Endothelial cell (in vitro differentiated cells): ENCODE data around the gene PCLO. TPM values are rescaled to one million over a fixed set of nuclear protein-coding genes. Genes with fewer than 3 reads are reported as not detected.

Experiments used
- DNase-seq: peaks from one replicate; pipeline ENCODE4 v3.0.0; 2021; ENCODE audit warnings: low spot score
- H3K27ac Mint-ChIP-seq: one replicate; pipeline ENCODE4 v1.8.0; 2021; ENCODE audit warnings: mixed read lengths, inconsistent platforms; ENCODE audit not compliant: unreplicated experiment
- H3K27me3 Mint-ChIP-seq: one replicate; pipeline ENCODE4 v1.8.0; 2021; ENCODE audit warnings: mild to moderate bottlenecking, moderate library complexity, mixed read lengths, inconsistent platforms; ENCODE audit not compliant: unreplicated experiment
- H3K36me3 Mint-ChIP-seq: one replicate; pipeline ENCODE4 v1.8.0; 2021; ENCODE audit warnings: mild to moderate bottlenecking, low read depth, mixed read lengths, inconsistent platforms; ENCODE audit not compliant: unreplicated experiment
- H3K4me1 Mint-ChIP-seq: one replicate; pipeline ENCODE4 v1.8.0; 2021; ENCODE audit warnings: mild to moderate bottlenecking, mixed read lengths, inconsistent platforms; ENCODE audit not compliant: unreplicated experiment
- H3K4me3 Mint-ChIP-seq: one replicate; pipeline ENCODE4 v1.8.0; 2021; ENCODE audit warnings: mild to moderate bottlenecking, mixed read lengths, inconsistent platforms; ENCODE audit not compliant: unreplicated experiment
- H3K9me3 Mint-ChIP-seq: one replicate; pipeline ENCODE4 v1.8.0; 2021; ENCODE audit warnings: mixed read lengths, inconsistent platforms; ENCODE audit not compliant: unreplicated experiment
- CTCF ChIP-seq: fragments of 200-600 bp; sonication (generic); IDR thresholded peaks from one replicate; pipeline ENCODE4 v1.5.0; 2021; ENCODE audit warnings: antibody characterized with exemption; ENCODE audit not compliant: unreplicated experiment
- total RNA-seq: library from RNA; stranded (reverse); fragmentation: NEBNext Ultra II Directional; extraction: Animal tissue kit (Norgen Biotek cat#: 25700); gene quantifications from one replicate; pipeline ENCODE4 v1.2.1, GENCODE V29; 2021; ENCODE audit not compliant: unreplicated experiment

PCLO gene
- total RNA-seq, 1 donor from 2014 or later: 5.1 TPM

- no peak for TF ChIP-seq CTCF
- Mint-ChIP-seq H3K4me3 (no peak overlapping the region), H3K4me1 (no peaks in the 10 kb centered on the region), H3K36me3 (no peaks in the 10 kb centered on the region), H3K27ac (no peak overlapping the region), H3K27me3 (peaks cover 2% of the 10 kb centered on the region), H3K9me3 (no peaks in the 10 kb centered on the region)
- DNase-seq: no peak
Measured at GRCh38 chr7:82865856-82866255, 296.8 kb downstream of the PCLO start.

GRCh38 chr7:82859106-82859850 is 303.4 kb downstream of the PCLO start:
- Mint-ChIP-seq H3K36me3 (no peaks in the 10 kb centered on the region), H3K27me3 (no peaks in the 10 kb centered on the region), H3K4me3 (no peak overlapping the region), H3K27ac (peak overlapping the region; percentile 82), H3K9me3 (no peaks in the 10 kb centered on the region), H3K4me1 (peaks cover 9% of the 10 kb centered on the region)
- no peak for DNase-seq
- no peak for TF ChIP-seq CTCF

GRCh38 chr7:82851121-82851520 is 311.6 kb downstream of the PCLO start:
- H3K27ac Mint-ChIP-seq: no peak overlapping the region
- H3K4me3 Mint-ChIP-seq: no peak overlapping the region
- no peak for DNase-seq
- H3K27me3 Mint-ChIP-seq: no peaks in the 10 kb centered on the region
- no peak for TF ChIP-seq CTCF
- H3K4me1 Mint-ChIP-seq: peaks cover 2% of the 10 kb centered on the region
- no peaks in the 10 kb centered on the region for H3K36me3 Mint-ChIP-seq
- no peaks in the 10 kb centered on the region for H3K9me3 Mint-ChIP-seq

- no peaks in the 10 kb centered on the region for H3K36me3 Mint-ChIP-seq
- DNase-seq: no peak
- H3K9me3 Mint-ChIP-seq: no peaks in the 10 kb centered on the region
- no peaks in the 10 kb centered on the region for H3K4me1 Mint-ChIP-seq
- H3K4me3 Mint-ChIP-seq: no peak overlapping the region
- no peak for TF ChIP-seq CTCF
- no peak overlapping the region for H3K27ac Mint-ChIP-seq
- H3K27me3 Mint-ChIP-seq: no peaks in the 10 kb centered on the region
Measured at GRCh38 chr7:82841828-82842227, 320.9 kb downstream of the PCLO start.

- no peak for TF ChIP-seq CTCF
- no peaks in the 10 kb centered on the region for H3K27me3 Mint-ChIP-seq
- H3K4me3 Mint-ChIP-seq: no peak overlapping the region
- H3K9me3 Mint-ChIP-seq: no peaks in the 10 kb centered on the region
- H3K36me3 Mint-ChIP-seq: no peaks in the 10 kb centered on the region
- no peak overlapping the region for H3K27ac Mint-ChIP-seq
- H3K4me1 Mint-ChIP-seq: no peaks in the 10 kb centered on the region
- no peak for DNase-seq
Measured at GRCh38 chr7:82840061-82840460, 322.6 kb downstream of the PCLO start.
